Measurements from ENCODE around the gene HBG2.

HBG2 gene

DNA sequence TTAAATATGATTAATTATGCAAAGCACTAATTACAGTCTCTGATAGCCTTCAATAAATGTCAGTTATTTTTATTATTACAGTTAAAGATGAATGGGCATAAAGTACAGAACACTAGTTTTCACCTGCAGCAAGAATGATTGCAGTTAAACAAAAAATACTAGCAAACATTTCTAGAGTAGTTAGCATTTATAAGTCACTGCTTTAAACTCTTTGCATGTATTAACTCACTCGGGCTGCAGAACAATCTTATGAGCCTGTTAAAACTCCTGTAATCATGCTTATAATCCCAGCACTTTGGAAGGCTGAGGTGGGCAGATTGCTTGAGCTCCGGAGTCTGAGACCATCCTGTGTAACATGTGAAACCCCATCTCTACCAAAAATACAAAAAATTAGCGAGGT lies 32.3 kb upstream of the HBG2 start:
- no peak overlapping the region for H3K4me3 Mint-ChIP-seq
- no peaks in the 10 kb centered on the region for H3K9me3 Mint-ChIP-seq
- no peak for DNase-seq
- ATAC-seq: no peak
- H3K27me3 Mint-ChIP-seq: no peaks in the 10 kb centered on the region
- no peaks in the 10 kb centered on the region for H3K36me3 Mint-ChIP-seq (ENCODE audit: low read depth)
- no peak overlapping the region for H3K27ac Mint-ChIP-seq
- H3K4me1 Mint-ChIP-seq: no peaks in the 10 kb centered on the region

GRCh38 chr11:5286351-5286750 lies 31.8 kb upstream of the HBG2 start:
- H3K4me1 Mint-ChIP-seq: no peaks in the 10 kb centered on the region
- no peaks in the 10 kb centered on the region for H3K9me3 Mint-ChIP-seq
- no peak overlapping the region for H3K4me3 Mint-ChIP-seq
- DNase-seq: no peak
- ATAC-seq: no peak
- no peaks in the 10 kb centered on the region for H3K36me3 Mint-ChIP-seq (ENCODE audit: low read depth)
- H3K27me3 Mint-ChIP-seq: no peaks in the 10 kb centered on the region
- H3K27ac Mint-ChIP-seq: no peak overlapping the region

DNA sequence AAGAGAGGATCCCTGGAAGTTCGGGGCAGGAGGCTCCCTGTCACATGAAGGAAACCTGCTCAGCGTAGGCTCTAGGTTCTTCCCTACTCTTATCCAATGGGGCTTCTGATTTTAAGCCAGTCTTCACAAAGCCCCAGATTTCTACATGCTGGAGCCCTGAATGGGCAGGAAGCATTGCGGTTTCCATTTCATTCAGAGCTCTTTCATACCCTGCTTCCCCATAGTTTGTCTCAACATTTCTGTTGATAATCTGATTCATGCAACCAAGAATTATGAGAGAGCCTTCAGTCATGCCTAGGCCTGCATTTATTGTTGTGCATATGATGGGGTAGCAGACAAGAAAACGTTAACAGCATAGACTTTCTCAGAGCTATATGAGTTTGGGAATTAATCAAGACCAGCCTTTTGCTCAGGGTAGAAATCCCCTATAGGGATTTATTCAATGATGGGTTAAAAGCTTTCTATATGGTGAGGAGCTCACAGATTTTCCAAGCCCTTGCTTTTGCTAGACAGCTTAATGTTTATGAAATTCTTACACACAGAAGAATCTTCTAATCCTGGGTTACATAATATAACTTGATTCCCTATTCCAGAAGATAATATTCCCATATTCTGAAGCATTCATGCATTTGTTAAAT lies 31.2 kb upstream of the HBG2 start:
- no peaks in the 10 kb centered on the region for H3K9me3 Mint-ChIP-seq
- no peaks in the 10 kb centered on the region for H3K27me3 Mint-ChIP-seq
- no peak for DNase-seq
- no peak overlapping the region for H3K27ac Mint-ChIP-seq
- H3K36me3 Mint-ChIP-seq (ENCODE audit: low read depth): no peaks in the 10 kb centered on the region
- no peaks in the 10 kb centered on the region for H3K4me1 Mint-ChIP-seq
- ATAC-seq: no peak
- H3K4me3 Mint-ChIP-seq: no peak overlapping the region

- Mint-ChIP-seq H3K4me3 (no peak overlapping the region), H3K4me1 (no peaks in the 10 kb centered on the region), H3K36me3 (ENCODE audit: low read depth) (no peaks in the 10 kb centered on the region), H3K27ac (no peak overlapping the region), H3K9me3 (no peaks in the 10 kb centered on the region), H3K27me3 (peaks cover 2% of the 10 kb centered on the region)
- ATAC-seq (no peak), DNase-seq (no peak)
Measured at GRCh38 chr11:5284637-5285036, 30.1 kb upstream of the HBG2 start.

- H3K4me1 Mint-ChIP-seq: no peaks in the 10 kb centered on the region
- H3K27me3 Mint-ChIP-seq: peaks cover 2% of the 10 kb centered on the region
- ATAC-seq: no peak
- no peak overlapping the region for H3K27ac Mint-ChIP-seq
- H3K9me3 Mint-ChIP-seq: no peaks in the 10 kb centered on the region
- H3K4me3 Mint-ChIP-seq: no peak overlapping the region
- no peak for DNase-seq
- H3K36me3 Mint-ChIP-seq (ENCODE audit: low read depth): no peaks in the 10 kb centered on the region
Measured at GRCh38 chr11:5283882-5284281, 29.3 kb upstream of the HBG2 start.

GRCh38 chr11:5283086-5283485 lies 28.5 kb upstream of the HBG2 start:
- Mint-ChIP-seq H3K4me3 (no peak overlapping the region), H3K9me3 (no peaks in the 10 kb centered on the region), H3K27me3 (peaks cover 2% of the 10 kb centered on the region), H3K4me1 (no peaks in the 10 kb centered on the region), H3K27ac (no peak overlapping the region), H3K36me3 (ENCODE audit: low read depth) (no peaks in the 10 kb centered on the region)
- no peak for ATAC-seq
- no peak for DNase-seq

DNA sequence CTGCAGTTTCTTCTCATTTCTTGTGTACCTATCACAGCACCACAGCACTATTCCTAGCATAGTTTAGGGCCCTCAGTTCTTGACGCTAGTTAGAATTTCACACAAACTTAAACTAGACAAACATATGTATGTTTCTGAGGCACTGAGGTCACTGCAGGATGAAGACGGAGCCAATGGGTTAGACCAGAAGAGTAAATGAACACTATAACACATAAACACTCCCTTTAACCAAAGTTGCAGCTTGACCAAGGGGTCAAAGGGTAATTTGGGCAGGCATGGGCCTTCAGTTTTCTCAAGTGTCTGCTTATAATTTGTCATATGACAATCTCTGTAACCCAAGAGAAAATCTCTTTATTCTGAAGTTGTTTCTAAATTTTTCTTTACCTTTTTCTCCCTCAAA lies 28.0 kb upstream of the HBG2 start:
- Mint-ChIP-seq H3K9me3 (no peaks in the 10 kb centered on the region), H3K36me3 (ENCODE audit: low read depth) (no peaks in the 10 kb centered on the region), H3K4me1 (no peaks in the 10 kb centered on the region), H3K27ac (no peak overlapping the region), H3K27me3 (peaks cover 2% of the 10 kb centered on the region), H3K4me3 (no peak overlapping the region)
- ATAC-seq (no peak), DNase-seq (no peak)

DNA sequence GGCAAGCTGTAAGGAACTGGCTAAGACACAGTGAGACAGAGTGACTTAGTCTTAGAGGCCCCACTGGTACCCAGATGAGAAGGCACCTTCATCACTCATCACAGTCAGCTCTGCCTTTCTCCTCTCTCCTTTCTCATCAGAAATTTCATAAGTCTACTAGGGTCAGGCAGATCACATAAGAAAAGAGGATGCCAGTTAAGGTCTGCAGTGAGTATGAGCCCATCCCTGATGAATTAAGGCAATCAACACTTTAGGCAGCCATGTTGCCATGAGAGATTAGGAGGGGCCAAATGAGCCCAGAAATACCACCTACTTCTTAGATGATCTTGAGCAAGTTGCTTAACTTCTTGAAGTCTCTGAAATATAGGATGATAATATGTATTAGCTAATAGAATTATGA lies 27.0 kb upstream of the HBG2 start:
- no peaks in the 10 kb centered on the region for H3K36me3 Mint-ChIP-seq (ENCODE audit: low read depth)
- no peak overlapping the region for H3K27ac Mint-ChIP-seq
- no peaks in the 10 kb centered on the region for H3K4me1 Mint-ChIP-seq
- no peak overlapping the region for H3K4me3 Mint-ChIP-seq
- no peaks in the 10 kb centered on the region for H3K9me3 Mint-ChIP-seq
- ATAC-seq (no peak), DNase-seq (no peak)
- peaks cover 2% of the 10 kb centered on the region for H3K27me3 Mint-ChIP-seq

- H3K36me3 Mint-ChIP-seq (ENCODE audit: low read depth): no peaks in the 10 kb centered on the region
- H3K4me3 Mint-ChIP-seq: no peak overlapping the region
- H3K9me3 Mint-ChIP-seq: no peaks in the 10 kb centered on the region
- H3K27ac Mint-ChIP-seq: no peak overlapping the region
- DNase-seq (peak; percentile 8), ATAC-seq (no peak)
- peaks cover 2% of the 10 kb centered on the region for H3K27me3 Mint-ChIP-seq
- no peaks in the 10 kb centered on the region for H3K4me1 Mint-ChIP-seq
Measured at GRCh38 chr11:5280582-5281102, 26.1 kb upstream of the HBG2 start.

DNA sequence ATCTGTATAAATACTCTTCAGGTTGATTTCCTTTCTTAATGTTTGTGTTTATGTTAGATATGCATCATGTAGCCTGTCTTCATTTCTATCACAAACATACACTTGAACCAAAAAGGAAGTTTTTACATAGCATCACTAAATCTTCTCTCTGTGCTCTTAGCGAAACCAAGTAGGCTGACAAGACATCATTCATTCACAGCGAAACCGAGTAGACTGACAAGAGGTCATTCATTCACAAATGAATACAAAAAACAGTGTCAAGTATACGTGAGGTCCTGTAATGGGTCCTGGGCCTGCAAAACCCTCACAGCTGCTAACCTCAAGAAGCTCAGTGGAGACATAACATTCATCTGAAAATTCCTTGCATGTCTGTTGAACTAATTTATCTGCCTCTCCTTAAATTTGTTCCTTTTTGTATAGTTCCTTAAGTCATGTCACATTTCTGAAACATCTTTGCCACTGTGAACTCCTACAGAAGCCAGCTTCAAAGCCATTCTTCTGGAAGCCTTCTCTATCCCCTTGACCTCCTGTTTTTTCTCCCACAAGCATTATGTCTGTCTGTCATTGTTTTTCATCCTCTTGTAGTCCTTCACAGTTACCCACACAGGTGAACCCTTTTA lies 25.0 kb upstream of the HBG2 start:
- DNase-seq: no peak
- no peak for ATAC-seq
- peaks cover 2% of the 10 kb centered on the region for H3K27me3 Mint-ChIP-seq
- H3K36me3 Mint-ChIP-seq (ENCODE audit: low read depth): no peaks in the 10 kb centered on the region
- no peak overlapping the region for H3K4me3 Mint-ChIP-seq
- H3K9me3 Mint-ChIP-seq: no peaks in the 10 kb centered on the region
- H3K4me1 Mint-ChIP-seq: no peaks in the 10 kb centered on the region
- no peak overlapping the region for H3K27ac Mint-ChIP-seq

DNA sequence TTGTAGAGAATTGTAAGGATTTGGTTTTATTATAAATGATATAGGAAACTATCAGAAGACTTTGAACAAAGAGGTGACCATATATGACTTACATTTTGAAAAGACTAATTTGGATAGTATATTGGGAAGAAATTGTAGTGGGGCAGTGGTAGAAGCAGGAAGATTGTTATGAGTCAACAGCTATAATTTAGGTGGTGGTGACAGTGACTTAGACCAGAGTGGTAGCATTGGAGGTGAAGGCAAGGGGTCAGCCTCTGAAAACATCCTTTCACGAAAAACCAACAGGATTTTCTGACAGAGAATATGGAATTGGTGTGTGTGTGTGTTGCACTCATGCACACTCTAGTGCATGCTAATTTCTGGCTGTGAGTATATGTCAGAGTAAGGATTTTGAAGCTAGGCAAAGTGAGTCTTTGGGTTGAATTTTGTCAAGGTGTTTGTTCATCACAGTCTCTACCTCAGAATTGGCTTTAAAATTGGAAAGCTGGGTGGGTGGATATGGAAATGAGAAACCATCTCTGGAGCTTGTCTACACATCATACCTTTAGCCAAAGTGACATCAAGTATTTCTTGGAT lies 23.3 kb upstream of the HBG2 start:
- H3K27ac Mint-ChIP-seq: no peak overlapping the region
- H3K4me1 Mint-ChIP-seq: no peaks in the 10 kb centered on the region
- peaks cover 2% of the 10 kb centered on the region for H3K27me3 Mint-ChIP-seq
- DNase-seq (no peak), ATAC-seq (no peak)
- H3K4me3 Mint-ChIP-seq: no peak overlapping the region
- H3K9me3 Mint-ChIP-seq: no peaks in the 10 kb centered on the region
- H3K36me3 Mint-ChIP-seq (ENCODE audit: low read depth): no peaks in the 10 kb centered on the region

DNA sequence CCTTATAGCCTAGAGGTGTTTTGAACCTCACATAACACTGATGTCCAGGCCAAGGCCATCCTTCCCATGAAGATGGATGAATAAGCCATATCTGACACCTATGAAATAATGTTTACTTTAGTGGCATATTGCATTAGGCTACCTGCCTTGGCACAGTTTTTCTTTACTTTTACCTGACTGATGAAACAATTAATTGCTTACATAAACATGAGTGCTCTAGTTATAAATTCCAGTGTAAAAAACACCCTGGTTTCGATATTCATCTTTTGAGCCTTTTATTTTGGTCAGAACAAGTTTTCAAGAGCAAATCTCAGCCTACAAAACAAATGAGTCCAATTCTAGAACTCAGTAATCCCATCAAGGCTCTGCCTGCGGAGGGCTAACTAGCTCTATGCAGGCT lies 22.1 kb upstream of the HBG2 start:
- H3K9me3 Mint-ChIP-seq: no peaks in the 10 kb centered on the region
- no peak overlapping the region for H3K27ac Mint-ChIP-seq
- no peak for ATAC-seq
- peaks cover 2% of the 10 kb centered on the region for H3K27me3 Mint-ChIP-seq
- no peaks in the 10 kb centered on the region for H3K36me3 Mint-ChIP-seq (ENCODE audit: low read depth)
- H3K4me1 Mint-ChIP-seq: no peaks in the 10 kb centered on the region
- no peak overlapping the region for H3K4me3 Mint-ChIP-seq
- DNase-seq: no peak

DNA sequence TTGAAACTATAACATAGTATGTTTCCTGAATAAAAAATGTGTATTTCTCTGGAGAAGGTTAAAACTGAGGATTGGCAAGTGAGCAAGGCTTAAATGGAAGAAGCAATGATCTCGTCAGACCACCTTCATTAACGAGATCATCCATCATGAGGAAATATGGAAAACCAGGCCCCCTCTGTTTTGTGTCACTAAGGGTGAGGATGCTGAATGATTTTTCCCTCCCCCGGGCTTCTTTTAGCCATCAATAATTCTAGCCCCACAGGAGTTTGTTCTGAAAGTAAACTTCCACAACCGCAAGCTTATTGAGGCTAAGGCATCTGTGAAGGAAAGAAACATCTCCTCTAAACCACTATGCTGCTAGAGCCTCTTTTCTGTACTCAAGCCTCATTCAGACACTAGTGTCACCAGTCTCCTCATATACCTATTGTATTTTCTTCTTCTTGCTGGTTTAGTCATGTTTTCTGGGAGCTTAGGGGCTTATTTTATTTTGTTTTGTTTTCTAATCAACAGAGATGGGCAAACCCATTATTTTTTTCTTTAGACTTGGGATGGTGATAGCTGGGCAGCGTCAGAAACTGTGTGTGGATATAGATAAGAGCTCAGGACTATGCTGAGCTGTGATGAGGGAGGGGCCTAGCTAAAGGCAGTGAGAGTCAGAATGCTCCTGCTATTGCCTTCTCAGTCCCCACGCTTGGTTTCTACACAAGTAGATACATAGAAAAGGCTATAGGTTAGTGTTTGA lies 21.0 kb upstream of the HBG2 start:
- no peaks in the 10 kb centered on the region for H3K9me3 Mint-ChIP-seq
- H3K4me1 Mint-ChIP-seq: no peaks in the 10 kb centered on the region
- H3K4me3 Mint-ChIP-seq: no peak overlapping the region
- peaks cover 2% of the 10 kb centered on the region for H3K27me3 Mint-ChIP-seq
- no peaks in the 10 kb centered on the region for H3K36me3 Mint-ChIP-seq (ENCODE audit: low read depth)
- DNase-seq: no peak
- no peak for ATAC-seq
- H3K27ac Mint-ChIP-seq: no peak overlapping the region

DNA sequence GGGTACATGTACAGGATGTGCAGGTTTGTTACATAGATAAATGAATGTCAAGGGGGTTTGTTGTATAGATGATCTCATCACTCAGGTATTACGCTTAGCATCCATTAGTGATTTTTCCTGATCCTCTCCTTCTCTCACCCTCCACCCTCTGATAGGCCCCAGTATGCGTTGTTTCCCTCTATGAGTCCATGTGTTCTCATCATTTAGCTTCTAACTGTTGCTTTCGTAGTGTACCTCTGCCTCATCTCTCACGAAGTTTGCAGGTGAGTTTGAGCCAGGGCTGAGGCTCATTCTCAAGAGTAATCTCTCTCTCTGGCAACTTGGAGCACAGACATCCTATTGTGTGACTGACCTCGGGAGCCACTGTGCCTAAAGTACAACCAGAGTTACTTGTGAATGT lies 19.8 kb upstream of the HBG2 start:
- DNase-seq (no peak), ATAC-seq (no peak)
- Mint-ChIP-seq H3K4me1 (no peaks in the 10 kb centered on the region), H3K9me3 (no peaks in the 10 kb centered on the region), H3K4me3 (no peak overlapping the region), H3K36me3 (ENCODE audit: low read depth) (no peaks in the 10 kb centered on the region), H3K27ac (no peak overlapping the region), H3K27me3 (no peaks in the 10 kb centered on the region)

All from activated naive CD8-positive, alpha-beta T cell treated with anti-CD3 and anti-CD28 coated beads, Interleukin-2, amount 50 U/mL, for 24 hours (primary cell).